Measurements from ENCODE around the gene DDA1. TPM values are rescaled to one million over a fixed set of nuclear protein-coding genes. Genes with fewer than 3 reads are reported as not detected.

DDA1 gene
- total RNA-seq, 1 experiment from 2014 or later, result 55.6 TPM

DNA sequence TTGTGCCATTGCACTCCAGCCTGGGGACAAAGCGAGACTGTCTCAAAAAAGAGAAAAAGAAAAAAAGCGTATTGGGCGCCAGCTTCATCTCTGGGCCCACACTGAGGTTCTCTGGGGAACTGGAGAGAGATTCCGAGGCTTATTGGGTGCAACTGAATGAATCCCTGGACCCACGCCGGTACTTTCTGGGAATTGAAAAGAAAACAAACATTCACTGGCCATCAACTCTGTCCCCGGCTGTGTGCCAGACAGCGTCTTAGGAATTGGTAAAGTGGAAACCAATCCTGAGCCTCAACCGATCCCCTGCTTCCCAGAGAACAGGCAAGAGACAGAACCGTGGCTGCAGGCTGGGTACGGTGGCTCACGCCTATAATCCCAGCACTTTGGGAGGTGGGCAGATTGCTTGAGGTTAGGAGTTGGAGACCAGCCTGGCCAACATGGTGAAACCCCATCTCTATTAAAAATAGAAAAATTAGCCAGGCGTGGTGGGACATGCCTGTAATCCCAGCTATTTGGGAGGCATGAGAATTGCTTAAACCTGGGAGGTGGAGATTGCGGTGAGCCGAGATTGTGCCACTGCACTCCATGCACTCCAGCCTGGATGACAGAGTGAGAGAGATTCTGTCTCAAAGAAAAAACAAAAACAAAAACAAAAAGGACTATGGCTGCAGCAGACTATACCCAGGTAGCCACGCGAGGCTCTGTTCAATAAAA lies 16.7 kb downstream of the DDA1 start:
- BruUV-seq (replicated peaks), result no TSS peak
- no peak overlapping the region for H3K4me3 Mint-ChIP-seq (ENCODE audit: unreplicated experiment)
- DNase-seq, result no peak
- H3K4me1 Mint-ChIP-seq (ENCODE audit: low read depth, unreplicated experiment), result no peaks in the 10 kb centered on the region
- no peaks in the 10 kb centered on the region for H3K9me3 ChIP-seq
- intact Hi-C loops (cut with micrococcal nuclease; ENCODE audit: unreplicated experiment), result loop anchor here (5.0 kb wide), 1 partner anchor 34 kb away; no protein-coding TSS in a partner anchor
- ChIA-PET POLR2A (interaction anchor here (0.9 kb wide), 1 partner anchor 17 kb away, joined by 4 read pairs; no protein-coding TSS in a partner anchor), CTCF (interaction anchor here (0.5 to 1.7 kb wide), 3 partner anchors 10 to 34 kb away, joined by 3 to 7 read pairs (median 7); partner anchors contain the start of gene MRPL34)
- H3K27ac Mint-ChIP-seq (ENCODE audit: unreplicated experiment), result no peak overlapping the region
- H3K4me3 ChIP-seq (ENCODE audit: low read depth, low read length), result no peak overlapping the region
- H3K9me3 Mint-ChIP-seq (ENCODE audit: unreplicated experiment), result no peaks in the 10 kb centered on the region
- no peak for TF ChIP-seq CTCF (IDR thresholded peaks at IDR 0.05; ENCODE audit: insufficient read depth in 1 of 2, low read depth in 1 of 2, low read length in 1 of 2, severe bottlenecking in 1 of 2, unreplicated experiment in 1 of 2)
- H3K27me3 Mint-ChIP-seq (ENCODE audit: insufficient read depth, unreplicated experiment), result no peaks in the 10 kb centered on the region
- H3K27me3 ChIP-seq (replicated peaks; ENCODE audit: control insufficient read depth, insufficient read depth, low read length), result no peaks in the 10 kb centered on the region
- peaks cover 20% of the 10 kb centered on the region for H3K4me1 ChIP-seq
- H3K36me3 ChIP-seq (ENCODE audit: control insufficient read depth, insufficient read depth, low read length), result no peaks in the 10 kb centered on the region; the same call in none of the 2 replicates
- H3K36me3 Mint-ChIP-seq (ENCODE audit: insufficient read depth, unreplicated experiment), result peaks cover 35% of the 10 kb centered on the region

DNA sequence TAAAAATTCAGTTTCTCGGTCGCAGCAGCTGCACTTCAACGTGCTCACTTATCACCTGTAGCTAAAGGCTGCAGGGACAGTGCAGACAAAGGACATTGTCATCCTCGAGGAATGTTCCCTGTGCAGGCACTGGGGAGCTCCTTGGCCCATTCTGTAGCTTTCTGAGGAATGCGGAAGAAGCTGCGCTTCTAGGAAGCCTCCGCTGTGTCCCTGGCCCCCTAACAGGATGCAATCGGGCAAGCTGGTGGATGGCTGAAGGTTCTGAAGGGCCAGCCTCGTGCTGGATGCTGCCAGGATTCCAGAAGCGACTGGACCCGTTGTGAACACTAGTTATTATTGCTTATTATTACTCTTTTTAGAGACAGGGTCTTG lies 17.2 kb downstream of the DDA1 start:
- no peaks in the 10 kb centered on the region for H3K27me3 ChIP-seq (replicated peaks; ENCODE audit: control insufficient read depth, insufficient read depth, low read length)
- no peaks in the 10 kb centered on the region for H3K9me3 ChIP-seq
- peaks cover 30% of the 10 kb centered on the region for H3K36me3 Mint-ChIP-seq (ENCODE audit: insufficient read depth, unreplicated experiment)
- H3K4me1 ChIP-seq, result peaks cover 20% of the 10 kb centered on the region
- POLR2A ChIA-PET, result interaction anchor here (0.6 to 0.9 kb wide), 2 partner anchors 18 to 19 kb away, joined by 4 read pairs; no protein-coding TSS in a partner anchor
- H3K36me3 ChIP-seq (ENCODE audit: control insufficient read depth, insufficient read depth, low read length), result no peaks in the 10 kb centered on the region; the same call in none of the 2 replicates
- no peak overlapping the region for H3K4me3 Mint-ChIP-seq (ENCODE audit: unreplicated experiment)
- no peaks in the 10 kb centered on the region for H3K9me3 Mint-ChIP-seq (ENCODE audit: unreplicated experiment)
- TF ChIP-seq CTCF (IDR thresholded peaks at IDR 0.05; ENCODE audit: insufficient read depth in 1 of 2, low read depth in 1 of 2, low read length in 1 of 2, severe bottlenecking in 1 of 2, unreplicated experiment in 1 of 2), result no peak
- H3K4me3 ChIP-seq (ENCODE audit: low read depth, low read length), result no peak overlapping the region
- CTCF ChIA-PET, result interaction anchor here (0.5 to 1.7 kb wide), 2 partner anchors 10 to 21 kb away, joined by 7 read pairs; partner anchors contain the start of gene MRPL34
- no peak for DNase-seq
- no peaks in the 10 kb centered on the region for H3K27me3 Mint-ChIP-seq (ENCODE audit: insufficient read depth, unreplicated experiment)
- intact Hi-C loops (cut with micrococcal nuclease; ENCODE audit: unreplicated experiment), result loop anchor here (5.0 kb wide), 1 partner anchor 34 kb away; no protein-coding TSS in a partner anchor
- BruUV-seq (replicated peaks), result no TSS peak
- no peak overlapping the region for H3K27ac Mint-ChIP-seq (ENCODE audit: unreplicated experiment)
- no peaks in the 10 kb centered on the region for H3K4me1 Mint-ChIP-seq (ENCODE audit: low read depth, unreplicated experiment)

- Histone ChIP-seq H3K9me3 (no peaks in the 10 kb centered on the region), H3K4me3 (ENCODE audit: low read depth, low read length) (peak overlapping the region; percentile 7), H3K27me3 (replicated peaks; ENCODE audit: control insufficient read depth, insufficient read depth, low read length) (no peaks in the 10 kb centered on the region), H3K4me1 (peaks cover 20% of the 10 kb centered on the region), H3K36me3 (ENCODE audit: control insufficient read depth, insufficient read depth, low read length) (peaks cover under 1% of the 10 kb centered on the region)
- H3K4me3 Mint-ChIP-seq (ENCODE audit: unreplicated experiment), result peak overlapping the region; percentile 75
- no peaks in the 10 kb centered on the region for H3K9me3 Mint-ChIP-seq (ENCODE audit: unreplicated experiment)
- intact Hi-C loops (cut with micrococcal nuclease; ENCODE audit: unreplicated experiment), result loop anchor here (5.0 kb wide), 1 partner anchor 35 kb away; no protein-coding TSS in a partner anchor
- no peak overlapping the region for H3K27ac Mint-ChIP-seq (ENCODE audit: unreplicated experiment)
- no peak for DNase-seq
- CTCF ChIA-PET, result interaction anchor here (1.7 kb wide), 1 partner anchor 22 kb away, joined by 7 read pairs; the partner anchor contains the start of gene MRPL34
- H3K4me1 Mint-ChIP-seq (ENCODE audit: low read depth, unreplicated experiment), result no peaks in the 10 kb centered on the region
- H3K27me3 Mint-ChIP-seq (ENCODE audit: insufficient read depth, unreplicated experiment), result no peaks in the 10 kb centered on the region
- POLR2A ChIA-PET, result interaction anchor here (0.6 to 2.9 kb wide), 3 partner anchors 18 to 1178 kb away, joined by 3 to 17 read pairs (median 4); partner anchors contain the start of gene DDA1
- no peak for TF ChIP-seq CTCF (IDR thresholded peaks at IDR 0.05; ENCODE audit: insufficient read depth in 1 of 2, low read depth in 1 of 2, low read length in 1 of 2, severe bottlenecking in 1 of 2, unreplicated experiment in 1 of 2)
- BruUV-seq (replicated peaks), result no TSS peak
- peaks cover 25% of the 10 kb centered on the region for H3K36me3 Mint-ChIP-seq (ENCODE audit: insufficient read depth, unreplicated experiment)
Measured at GRCh38 chr19:17327068-17327653, 17.8 kb downstream of the DDA1 start.

All from Caco-2 (cell line).